Activated naive CD8-positive, alpha-beta T cell treated with anti-CD3 and anti-CD28 coated beads for 36 hours (primary cell): Measurements from ENCODE around the gene CIZ1. TPM values are rescaled to one million over a fixed set of nuclear protein-coding genes. Genes with fewer than 3 reads are reported as not detected.

ENCODE experiments used
- DNase-seq: peaks from one replicate; pipeline ENCODE4 v3.0.0; 2021
- H3K27ac Mint-ChIP-seq: one replicate; pipeline ENCODE4 v1.8.0; 2022; ENCODE audit warnings: mild to moderate bottlenecking, moderate library complexity, mixed read lengths
- H3K27me3 Mint-ChIP-seq: one replicate; pipeline ENCODE4 v1.8.0; 2022; ENCODE audit warnings: mild to moderate bottlenecking, mixed read lengths
- H3K36me3 Mint-ChIP-seq: one replicate; pipeline ENCODE4 v1.8.0; 2021; ENCODE audit warnings: mild to moderate bottlenecking, mixed read lengths
- H3K4me1 Mint-ChIP-seq: one replicate; pipeline ENCODE4 v1.8.0; 2021; ENCODE audit warnings: mixed read lengths
- H3K4me3 Mint-ChIP-seq: one replicate; pipeline ENCODE4 v1.8.0; 2022; ENCODE audit warnings: mild to moderate bottlenecking, moderate library complexity, mixed read lengths
- H3K9me3 Mint-ChIP-seq: one replicate; pipeline ENCODE4 v1.8.0; 2022; ENCODE audit warnings: mixed read lengths
- total RNA-seq, 2 experiments: library from RNA; stranded (reverse); gene quantifications; one replicate each; pipeline ENCODE4 v1.2.3, GENCODE V29; 2021

The CIZ1 gene
- total RNA-seq, 2 experiments from 2014 or later: 86.8 to 91.3 TPM

GRCh38 chr9:128203707-128204551 is 12.6 kb upstream of the CIZ1 start:
- Mint-ChIP-seq H3K4me1 (peaks cover 16% of the 10 kb centered on the region), H3K27me3 (peaks cover 21% of the 10 kb centered on the region), H3K27ac (no peak overlapping the region), H3K9me3 (no peaks in the 10 kb centered on the region), H3K4me3 (peak overlapping the region; percentile 56), H3K36me3 (no peaks in the 10 kb centered on the region)
- no peak for DNase-seq

DNA sequence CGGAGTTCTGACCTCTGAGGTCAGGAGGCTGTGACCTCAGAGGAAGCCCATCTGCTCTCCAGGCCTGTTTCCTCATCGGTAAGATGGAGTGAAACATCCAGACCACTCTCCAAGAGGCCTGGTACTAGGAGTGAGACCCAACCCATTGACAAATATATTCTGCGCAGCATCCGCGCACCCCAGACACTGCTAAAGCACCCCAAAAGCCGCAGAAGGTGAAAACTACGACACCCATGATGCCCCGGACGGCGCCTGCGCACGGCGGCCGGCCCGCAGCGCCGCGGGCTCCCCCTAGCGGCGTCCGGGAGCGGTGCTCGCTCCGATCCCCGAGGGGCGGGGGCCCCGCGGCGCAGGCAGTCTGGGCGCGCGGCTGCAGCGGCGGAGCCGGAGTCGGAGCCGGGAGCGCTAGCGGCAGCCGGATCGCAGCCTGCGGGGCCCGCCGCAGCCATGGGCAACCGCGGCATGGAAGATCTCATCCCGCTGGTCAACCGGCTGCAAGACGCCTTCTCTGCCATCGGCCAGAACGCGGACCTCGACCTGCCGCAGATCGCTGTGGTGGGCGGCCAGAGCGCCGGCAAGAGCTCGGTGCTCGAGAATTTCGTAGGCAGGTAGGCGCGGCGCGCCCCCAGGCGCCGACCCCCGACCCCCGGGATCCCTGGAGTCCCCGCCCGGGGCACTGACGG is 11.8 kb upstream of the CIZ1 start, which contains the start of gene DNM1:
DNM1 (plus strand) TSS at position 356 of the 683 bp plus-strand sequence; CDS start at position 448, 92 bp downstream.
- Mint-ChIP-seq H3K9me3 (no peaks in the 10 kb centered on the region), H3K4me1 (peaks cover 16% of the 10 kb centered on the region), H3K36me3 (no peaks in the 10 kb centered on the region), H3K27me3 (peaks cover 21% of the 10 kb centered on the region), H3K27ac (peak within 1 kb of the TSS; percentile 70), H3K4me3 (peak within 1 kb of the TSS; percentile 57)
- DNase-seq: peak; percentile 85

DNA sequence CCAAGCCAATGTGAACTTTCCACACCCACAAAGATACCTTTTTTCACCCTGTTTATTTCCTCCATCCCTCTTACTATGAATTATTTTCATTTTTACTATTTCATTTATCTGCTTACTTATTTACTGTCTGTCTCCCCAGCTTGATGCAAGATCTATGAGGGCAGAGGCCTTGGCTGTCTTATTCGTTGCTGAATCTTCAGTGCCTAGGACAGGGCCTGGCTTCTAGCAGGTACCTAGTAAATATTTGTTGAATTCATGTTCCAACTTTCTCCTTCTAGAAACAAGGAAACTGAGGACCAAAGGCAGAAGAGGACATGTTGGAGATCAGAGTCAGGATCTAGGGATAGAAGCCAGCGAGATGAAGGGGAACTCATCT is 11.3 kb upstream of the CIZ1 start:
- peak overlapping the region; percentile 70 for H3K27ac Mint-ChIP-seq
- no peaks in the 10 kb centered on the region for H3K36me3 Mint-ChIP-seq
- peaks cover 21% of the 10 kb centered on the region for H3K27me3 Mint-ChIP-seq

DNA sequence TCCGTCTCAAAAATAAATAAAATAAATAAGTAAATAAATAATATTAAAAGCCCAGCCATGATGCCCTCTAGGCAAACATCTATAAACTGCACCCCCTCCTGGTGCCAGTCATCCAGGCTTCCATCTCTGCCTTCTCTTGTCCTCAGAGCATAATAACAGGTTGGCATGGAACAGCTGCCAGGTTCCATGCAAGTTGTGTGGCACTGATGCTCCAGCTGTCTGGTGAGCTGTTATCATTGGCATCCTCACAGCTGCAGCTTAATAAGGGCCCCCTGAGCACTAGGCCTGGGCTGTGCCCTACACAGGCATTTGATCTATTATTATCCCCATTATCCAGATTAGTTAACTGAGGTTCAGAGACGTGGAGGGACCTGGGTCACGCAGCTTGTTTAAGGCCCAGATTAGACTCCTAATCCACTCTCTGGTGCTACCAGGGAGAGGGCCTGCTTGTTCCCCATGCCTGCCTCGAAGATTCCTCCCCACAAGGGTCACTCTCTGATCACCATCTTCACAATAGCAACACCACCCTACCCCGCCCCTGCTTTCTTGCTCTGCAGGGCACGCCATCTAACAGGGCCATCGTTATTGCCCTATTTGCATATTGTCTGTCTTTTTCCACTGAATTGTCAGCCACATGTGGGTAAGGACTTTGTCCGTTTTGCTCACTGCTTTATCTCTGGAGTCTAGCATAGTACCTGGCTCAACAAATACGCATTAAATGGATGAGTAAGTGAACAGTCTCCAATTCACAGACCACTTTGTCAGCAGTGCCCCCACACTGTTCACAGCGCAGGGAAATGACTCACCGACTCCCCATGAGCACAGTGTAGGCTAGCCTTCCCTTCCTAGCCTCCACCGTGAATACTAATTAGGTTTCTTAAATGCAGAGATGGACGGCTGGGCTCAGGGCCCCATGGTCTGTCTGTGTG is 10.3 kb upstream of the CIZ1 start:
- Mint-ChIP-seq H3K27ac (no peak overlapping the region), H3K4me3 (no peak overlapping the region), H3K36me3 (no peaks in the 10 kb centered on the region), H3K9me3 (no peaks in the 10 kb centered on the region), H3K27me3 (peaks cover 21% of the 10 kb centered on the region), H3K4me1 (peaks cover 16% of the 10 kb centered on the region)
- DNase-seq: no peak

More for the DNA sequence above, 11.3 kb upstream of the CIZ1 start:
- Mint-ChIP-seq H3K9me3 (no peaks in the 10 kb centered on the region), H3K4me1 (peaks cover 16% of the 10 kb centered on the region), H3K4me3 (peak overlapping the region; percentile 57)
- no peak for DNase-seq

DNA sequence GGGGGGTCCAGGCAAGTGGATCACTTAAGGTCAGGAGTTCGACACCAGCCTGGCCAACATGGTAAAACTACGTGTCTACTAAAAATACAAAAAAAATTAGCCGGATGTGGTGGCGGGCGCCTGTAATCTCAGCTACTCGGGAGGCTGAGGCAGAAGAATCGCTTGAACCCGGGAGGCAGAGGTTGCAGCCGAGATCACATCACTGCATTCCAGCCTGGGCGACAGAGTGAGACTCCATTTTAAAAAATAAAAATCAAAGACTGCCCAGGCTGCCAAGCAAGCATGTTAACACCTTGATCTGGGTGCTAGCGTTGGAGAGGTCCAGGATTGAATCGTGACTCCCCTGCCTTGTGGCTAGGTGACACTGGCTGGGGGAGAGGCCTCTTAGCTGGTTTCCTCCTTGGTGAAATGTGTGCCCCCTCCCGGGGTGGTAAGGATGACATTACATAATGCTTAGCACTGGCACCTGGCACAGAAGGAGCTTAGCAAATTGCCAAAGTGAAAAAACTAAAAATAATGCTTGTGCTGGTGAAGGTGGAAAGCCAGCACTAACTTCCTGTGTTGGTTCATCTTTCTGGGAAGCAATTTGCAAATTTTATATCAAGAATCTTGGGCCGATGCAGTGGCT is 2.2 kb upstream of the CIZ1 start:
- Mint-ChIP-seq H3K27me3 (no peaks in the 10 kb centered on the region), H3K27ac (no peak overlapping the region), H3K36me3 (peaks cover 10% of the 10 kb centered on the region), H3K9me3 (no peaks in the 10 kb centered on the region), H3K4me3 (no peak overlapping the region), H3K4me1 (peaks cover 20% of the 10 kb centered on the region)
- DNase-seq: no peak

DNA sequence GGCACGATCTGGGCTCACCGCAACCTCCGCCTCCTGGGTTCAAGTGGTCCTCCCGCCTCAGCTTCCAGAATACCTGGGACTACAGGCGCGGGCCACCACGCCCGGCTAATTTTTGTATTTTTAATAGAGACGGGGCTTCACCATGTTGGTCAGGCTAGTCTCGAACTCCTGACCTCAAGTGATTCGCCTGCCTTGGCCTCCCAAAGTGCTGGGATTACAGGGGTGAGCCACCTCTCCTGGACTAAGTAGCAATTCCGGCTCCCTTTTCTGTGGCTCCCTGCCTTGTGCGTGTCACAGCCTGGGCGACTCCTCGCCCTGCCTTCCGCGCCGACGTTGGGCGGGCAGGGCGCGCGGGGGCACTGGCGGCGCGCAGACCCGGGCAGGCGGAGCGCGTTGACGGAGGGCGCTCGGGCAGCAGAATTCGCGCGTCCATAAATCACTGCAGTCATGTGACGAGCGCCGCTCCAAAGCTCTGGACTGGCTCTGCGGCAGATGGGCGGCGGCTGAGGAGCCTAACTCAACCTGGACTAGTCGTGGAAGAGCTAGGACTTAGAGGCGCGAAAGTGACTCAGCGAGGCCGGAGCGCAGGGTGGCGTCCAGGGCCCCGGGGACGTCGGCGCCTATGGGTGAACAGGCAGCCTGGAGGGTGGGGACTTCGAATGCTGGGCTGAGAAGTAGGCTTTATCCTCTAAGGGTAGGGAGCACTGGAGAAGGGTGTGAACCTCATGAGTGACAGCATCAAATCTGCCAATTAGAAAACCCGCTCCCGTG is 1.4 kb upstream of the CIZ1 start:
- peak; percentile 70 for DNase-seq
- Mint-ChIP-seq H3K9me3 (no peaks in the 10 kb centered on the region), H3K4me3 (peak overlapping the region; percentile 29), H3K36me3 (peaks cover 16% of the 10 kb centered on the region), H3K4me1 (peaks cover 24% of the 10 kb centered on the region), H3K27ac (no peak overlapping the region), H3K27me3 (no peaks in the 10 kb centered on the region)

- Mint-ChIP-seq H3K4me3 (peak overlapping the region; percentile 89), H3K9me3 (no peaks in the 10 kb centered on the region), H3K36me3 (peaks cover 20% of the 10 kb centered on the region), H3K27me3 (no peaks in the 10 kb centered on the region), H3K4me1 (peaks cover 26% of the 10 kb centered on the region), H3K27ac (peak overlapping the region; percentile 78)
- DNase-seq: no peak
Observed at GRCh38 chr9:128190516-128191405, 611 bp downstream of the CIZ1 start.

DNA sequence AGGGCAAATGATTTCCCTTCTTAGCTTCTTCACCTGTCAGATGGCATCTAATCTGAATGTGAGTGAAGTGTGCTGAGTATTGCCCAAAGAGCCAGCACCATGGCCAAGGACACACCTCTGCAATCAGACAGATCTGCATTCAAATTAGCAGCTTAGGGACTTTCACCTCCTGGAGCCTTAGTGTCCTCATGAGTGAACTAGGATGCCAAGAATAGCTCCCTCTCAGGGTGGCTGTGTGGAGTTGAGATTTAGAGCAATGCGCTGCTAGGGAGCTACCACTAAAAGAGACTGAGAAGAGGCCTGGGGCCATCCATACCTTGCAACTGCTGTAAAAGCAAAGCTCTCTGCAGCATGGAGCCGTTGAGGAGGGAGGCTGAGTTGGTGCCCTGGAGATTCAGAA is 1.4 kb downstream of the CIZ1 start:
- peaks cover 24% of the 10 kb centered on the region for H3K36me3 Mint-ChIP-seq
- H3K4me1 Mint-ChIP-seq: peaks cover 26% of the 10 kb centered on the region
- H3K4me3 Mint-ChIP-seq: peak overlapping the region; percentile 89
- H3K9me3 Mint-ChIP-seq: no peaks in the 10 kb centered on the region
- peak overlapping the region; percentile 72 for H3K27ac Mint-ChIP-seq
- DNase-seq: no peak
- no peaks in the 10 kb centered on the region for H3K27me3 Mint-ChIP-seq

- Mint-ChIP-seq H3K4me3 (no peak overlapping the region), H3K36me3 (peaks cover 24% of the 10 kb centered on the region), H3K27ac (peak overlapping the region; percentile 29)
Observed at GRCh38 chr9:128188209-128188608, 3.2 kb downstream of the CIZ1 start.

GRCh38 chr9:128187361-128187760 is 4.0 kb downstream of the CIZ1 start:
- no peak overlapping the region for H3K4me3 Mint-ChIP-seq
- no peak for DNase-seq
- H3K36me3 Mint-ChIP-seq: peaks cover 27% of the 10 kb centered on the region
- no peaks in the 10 kb centered on the region for H3K27me3 Mint-ChIP-seq
- no peaks in the 10 kb centered on the region for H3K9me3 Mint-ChIP-seq
- H3K27ac Mint-ChIP-seq: no peak overlapping the region
- peaks cover 27% of the 10 kb centered on the region for H3K4me1 Mint-ChIP-seq

More at GRCh38 chr9:128188209-128188608, 3.2 kb downstream of the CIZ1 start:
- Mint-ChIP-seq H3K4me1 (peaks cover 27% of the 10 kb centered on the region), H3K27me3 (no peaks in the 10 kb centered on the region), H3K9me3 (no peaks in the 10 kb centered on the region)
- DNase-seq: no peak

GRCh38 chr9:128185979-128186965 is 5.1 kb downstream of the CIZ1 start:
- no peak overlapping the region for H3K27ac Mint-ChIP-seq
- peaks cover 23% of the 10 kb centered on the region for H3K4me1 Mint-ChIP-seq
- H3K4me3 Mint-ChIP-seq: no peak overlapping the region
- DNase-seq: no peak
- H3K36me3 Mint-ChIP-seq: peaks cover 30% of the 10 kb centered on the region
- H3K9me3 Mint-ChIP-seq: no peaks in the 10 kb centered on the region
- H3K27me3 Mint-ChIP-seq: no peaks in the 10 kb centered on the region

DNA sequence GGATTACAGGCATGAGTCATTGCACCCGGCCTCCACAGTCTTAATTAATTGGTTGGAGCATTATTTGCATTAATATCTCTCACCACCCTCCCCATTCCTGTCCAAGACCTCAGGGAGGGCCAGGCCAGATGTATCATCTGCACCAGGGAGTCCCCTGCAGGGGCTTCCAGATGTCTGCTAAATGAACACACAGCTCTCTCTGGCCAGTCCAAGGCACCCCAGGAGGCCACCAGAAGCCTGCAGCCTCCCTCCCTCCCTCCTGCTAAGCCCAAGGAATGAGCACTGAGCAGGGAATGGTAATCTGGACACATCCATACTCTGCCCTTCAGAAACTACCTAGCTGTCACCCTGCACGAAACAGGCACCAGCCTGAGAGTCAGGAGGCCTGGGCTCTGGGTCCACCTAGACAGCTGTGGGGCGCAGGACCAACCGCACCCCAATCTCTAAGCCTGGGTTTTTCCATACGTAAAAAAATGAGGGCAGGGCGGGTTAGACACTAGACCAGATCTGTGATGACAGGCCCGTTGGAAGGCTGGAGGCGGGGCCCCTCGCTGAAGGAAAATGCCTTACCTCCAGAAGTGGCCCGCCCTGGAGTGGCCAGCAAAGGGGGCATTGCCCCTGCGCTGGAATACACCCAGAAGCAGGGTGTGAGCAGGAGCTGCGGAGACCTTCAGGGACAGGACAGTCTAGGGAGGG is 8.3 kb downstream of the CIZ1 start:
- no peaks in the 10 kb centered on the region for H3K9me3 Mint-ChIP-seq
- no peak overlapping the region for H3K27ac Mint-ChIP-seq
- peaks cover 32% of the 10 kb centered on the region for H3K36me3 Mint-ChIP-seq
- peaks cover 8% of the 10 kb centered on the region for H3K4me1 Mint-ChIP-seq
- H3K4me3 Mint-ChIP-seq: no peak overlapping the region
- no peaks in the 10 kb centered on the region for H3K27me3 Mint-ChIP-seq
- no peak for DNase-seq
